ENCODE results near the gene TMEM254. TPM values are rescaled to one million over a fixed set of nuclear protein-coding genes. Genes with fewer than 3 reads are reported as not detected.

The TMEM254 gene
- total and polyA plus RNA-seq, 2 experiments from 2014 or later = 21.1 to 21.5 TPM

DNA sequence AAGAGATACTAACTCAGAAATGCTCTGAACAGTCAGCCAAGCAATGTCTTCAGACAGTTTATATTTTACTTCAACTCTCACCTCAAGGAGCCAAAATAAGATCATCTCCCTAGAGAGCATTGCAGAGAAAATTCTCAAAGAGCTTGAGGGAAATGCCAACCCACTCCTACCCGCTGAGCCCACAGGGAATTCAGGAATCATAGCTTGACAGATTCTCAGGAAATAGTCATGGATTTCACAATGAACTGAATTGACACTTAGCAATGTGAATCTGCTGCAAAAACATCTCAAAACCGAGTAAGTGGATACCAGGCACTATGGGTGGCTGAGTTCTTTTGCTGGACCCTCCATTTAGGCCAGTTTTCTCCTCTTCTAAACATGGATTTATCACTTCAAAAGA, 44.3 kb downstream of the TMEM254 start:
- TF ChIP-seq ZNF114 (CRISPR knock-in tag; IDR thresholded peaks at IDR 0.05) (no peak), NANOG (IDR thresholded peaks at IDR 0.05; ENCODE audit: borderline replicate concordance) (no peak), CREB1 (CRISPR knock-in tag; IDR thresholded peaks at IDR 0.05; ENCODE audit: low read depth) (no peak), STAT1 (IDR thresholded peaks at IDR 0.05; ENCODE audit: unreplicated experiment) (no peak), ZNF331 (CRISPR knock-in tag; IDR thresholded peaks at IDR 0.05; ENCODE audit: low read depth) (no peak)
- TF ChIP-seq, protein P1, sequence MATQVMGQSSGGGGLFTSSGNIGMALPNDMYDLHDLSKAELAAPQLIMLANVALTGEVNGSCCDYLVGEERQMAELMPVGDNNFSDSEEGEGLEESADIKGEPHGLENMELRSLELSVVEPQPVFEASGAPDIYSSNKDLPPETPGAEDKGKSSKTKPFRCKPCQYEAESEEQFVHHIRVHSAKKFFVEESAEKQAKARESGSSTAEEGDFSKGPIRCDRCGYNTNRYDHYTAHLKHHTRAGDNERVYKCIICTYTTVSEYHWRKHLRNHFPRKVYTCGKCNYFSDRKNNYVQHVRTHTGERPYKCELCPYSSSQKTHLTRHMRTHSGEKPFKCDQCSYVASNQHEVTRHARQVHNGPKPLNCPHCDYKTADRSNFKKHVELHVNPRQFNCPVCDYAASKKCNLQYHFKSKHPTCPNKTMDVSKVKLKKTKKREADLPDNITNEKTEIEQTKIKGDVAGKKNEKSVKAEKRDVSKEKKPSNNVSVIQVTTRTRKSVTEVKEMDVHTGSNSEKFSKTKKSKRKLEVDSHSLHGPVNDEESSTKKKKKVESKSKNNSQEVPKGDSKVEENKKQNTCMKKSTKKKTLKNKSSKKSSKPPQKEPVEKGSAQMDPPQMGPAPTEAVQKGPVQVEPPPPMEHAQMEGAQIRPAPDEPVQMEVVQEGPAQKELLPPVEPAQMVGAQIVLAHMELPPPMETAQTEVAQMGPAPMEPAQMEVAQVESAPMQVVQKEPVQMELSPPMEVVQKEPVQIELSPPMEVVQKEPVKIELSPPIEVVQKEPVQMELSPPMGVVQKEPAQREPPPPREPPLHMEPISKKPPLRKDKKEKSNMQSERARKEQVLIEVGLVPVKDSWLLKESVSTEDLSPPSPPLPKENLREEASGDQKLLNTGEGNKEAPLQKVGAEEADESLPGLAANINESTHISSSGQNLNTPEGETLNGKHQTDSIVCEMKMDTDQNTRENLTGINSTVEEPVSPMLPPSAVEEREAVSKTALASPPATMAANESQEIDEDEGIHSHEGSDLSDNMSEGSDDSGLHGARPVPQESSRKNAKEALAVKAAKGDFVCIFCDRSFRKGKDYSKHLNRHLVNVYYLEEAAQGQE (IDR thresholded peaks at IDR 0.05; ENCODE audit: unreplicated experiment) = no peak
- TF ChIP-seq, protein P2, sequence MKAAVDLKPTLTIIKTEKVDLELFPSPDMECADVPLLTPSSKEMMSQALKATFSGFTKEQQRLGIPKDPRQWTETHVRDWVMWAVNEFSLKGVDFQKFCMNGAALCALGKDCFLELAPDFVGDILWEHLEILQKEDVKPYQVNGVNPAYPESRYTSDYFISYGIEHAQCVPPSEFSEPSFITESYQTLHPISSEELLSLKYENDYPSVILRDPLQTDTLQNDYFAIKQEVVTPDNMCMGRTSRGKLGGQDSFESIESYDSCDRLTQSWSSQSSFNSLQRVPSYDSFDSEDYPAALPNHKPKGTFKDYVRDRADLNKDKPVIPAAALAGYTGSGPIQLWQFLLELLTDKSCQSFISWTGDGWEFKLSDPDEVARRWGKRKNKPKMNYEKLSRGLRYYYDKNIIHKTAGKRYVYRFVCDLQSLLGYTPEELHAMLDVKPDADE (IDR thresholded peaks at IDR 0.05) = no peak
- TF ChIP-seq, protein P3, sequence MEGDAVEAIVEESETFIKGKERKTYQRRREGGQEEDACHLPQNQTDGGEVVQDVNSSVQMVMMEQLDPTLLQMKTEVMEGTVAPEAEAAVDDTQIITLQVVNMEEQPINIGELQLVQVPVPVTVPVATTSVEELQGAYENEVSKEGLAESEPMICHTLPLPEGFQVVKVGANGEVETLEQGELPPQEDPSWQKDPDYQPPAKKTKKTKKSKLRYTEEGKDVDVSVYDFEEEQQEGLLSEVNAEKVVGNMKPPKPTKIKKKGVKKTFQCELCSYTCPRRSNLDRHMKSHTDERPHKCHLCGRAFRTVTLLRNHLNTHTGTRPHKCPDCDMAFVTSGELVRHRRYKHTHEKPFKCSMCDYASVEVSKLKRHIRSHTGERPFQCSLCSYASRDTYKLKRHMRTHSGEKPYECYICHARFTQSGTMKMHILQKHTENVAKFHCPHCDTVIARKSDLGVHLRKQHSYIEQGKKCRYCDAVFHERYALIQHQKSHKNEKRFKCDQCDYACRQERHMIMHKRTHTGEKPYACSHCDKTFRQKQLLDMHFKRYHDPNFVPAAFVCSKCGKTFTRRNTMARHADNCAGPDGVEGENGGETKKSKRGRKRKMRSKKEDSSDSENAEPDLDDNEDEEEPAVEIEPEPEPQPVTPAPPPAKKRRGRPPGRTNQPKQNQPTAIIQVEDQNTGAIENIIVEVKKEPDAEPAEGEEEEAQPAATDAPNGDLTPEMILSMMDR (conservative IDR thresholded peaks at IDR 0.05; ENCODE audit: low read depth in 2 of 2) = no peak
- Mint-ChIP-seq H3K36me3 (ENCODE audit: low read depth) (no peaks in the 10 kb centered on the region), H3K27me3 (ENCODE audit: insufficient read depth, low read depth, poor library complexity) (peaks cover 3% of the 10 kb centered on the region), H3K9me3 (no peaks in the 10 kb centered on the region; the same call in 1 of the 3 replicates), H3K4me3 (no peak overlapping the region), H3K27ac (no peak overlapping the region), H3K4me1 (no peaks in the 10 kb centered on the region; the same call in 2 of the 3 replicates)
- H3K4me3 ChIP-seq = no peak overlapping the region
- no peak overlapping the region for H3K4me2 ChIP-seq
- no peaks in the 10 kb centered on the region for H4K20me1 ChIP-seq (replicated peaks; ENCODE audit: insufficient read depth)
- H3K27me3 ChIP-seq (ENCODE audit: insufficient read depth) = no peaks in the 10 kb centered on the region
- H3K27ac ChIP-seq (ENCODE audit: low read depth) = no peak overlapping the region
- H3K36me3 ChIP-seq (ENCODE audit: insufficient read depth) = no peaks in the 10 kb centered on the region
- H3K79me2 ChIP-seq (replicated peaks; ENCODE audit: insufficient read depth) = no peaks in the 10 kb centered on the region
- no peaks in the 10 kb centered on the region; the same call in 1 of the 2 replicates for H3K9me2 ChIP-seq (ENCODE audit: insufficient read depth)
- H3K4me1 ChIP-seq (ENCODE audit: insufficient read depth) = no peaks in the 10 kb centered on the region
- H3F3A ChIP-seq (replicated peaks; ENCODE audit: low read depth) = no peaks in the 10 kb centered on the region
- no peak for ATAC-seq
- no peak overlapping the region for H2AFZ ChIP-seq
- no peak for DNase-seq (ENCODE audit: low spot score)

DNA sequence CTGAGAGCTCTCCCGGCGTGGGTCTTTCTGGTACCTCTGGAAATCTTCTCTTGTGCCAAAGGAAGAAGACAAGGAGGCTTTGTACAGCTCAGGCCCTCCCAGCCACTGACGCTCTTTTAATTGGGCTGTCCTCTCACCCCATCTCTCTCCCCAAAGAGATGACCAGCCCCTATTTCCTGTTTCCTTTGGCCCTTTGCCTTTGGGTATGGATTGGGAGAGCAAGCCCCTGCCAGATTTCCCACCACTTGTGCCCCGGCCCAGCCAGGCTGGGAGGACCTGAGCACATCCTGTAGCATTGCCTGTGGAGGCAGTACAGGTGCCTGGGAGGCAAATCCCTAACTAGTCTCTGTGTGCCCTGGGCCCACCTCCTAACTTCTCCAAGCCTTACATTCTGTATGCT, 48.4 kb downstream of the TMEM254 start:
- Histone ChIP-seq H3K27me3 (ENCODE audit: insufficient read depth) (peaks cover 1% of the 10 kb centered on the region), H3K4me2 (no peak overlapping the region), H3K79me2 (replicated peaks; ENCODE audit: insufficient read depth) (no peaks in the 10 kb centered on the region), H3F3A (replicated peaks; ENCODE audit: low read depth) (no peaks in the 10 kb centered on the region), H2AFZ (peak overlapping the region; percentile 72), H3K36me3 (ENCODE audit: insufficient read depth) (no peaks in the 10 kb centered on the region), H3K4me3 (no peak overlapping the region), H4K20me1 (replicated peaks; ENCODE audit: insufficient read depth) (no peaks in the 10 kb centered on the region), H3K9me2 (ENCODE audit: insufficient read depth) (no peaks in the 10 kb centered on the region), H3K27ac (ENCODE audit: low read depth) (no peak overlapping the region), H3K4me1 (ENCODE audit: insufficient read depth) (no peaks in the 10 kb centered on the region)
- Mint-ChIP-seq H3K36me3 (ENCODE audit: low read depth) (no peaks in the 10 kb centered on the region), H3K4me1 (peaks cover 9% of the 10 kb centered on the region), H3K4me3 (no peak overlapping the region), H3K9me3 (no peaks in the 10 kb centered on the region; the same call in 2 of the 3 replicates), H3K27me3 (ENCODE audit: insufficient read depth, low read depth, poor library complexity) (peaks cover 5% of the 10 kb centered on the region), H3K27ac (no peak overlapping the region)
- peak; percentile 35 for DNase-seq (ENCODE audit: low spot score)
- peak; percentile 63 for ATAC-seq
- TF ChIP-seq CREB1 (CRISPR knock-in tag; IDR thresholded peaks at IDR 0.05; ENCODE audit: low read depth) (no peak), JUNB (IDR thresholded peaks at IDR 0.05; ENCODE audit: unreplicated experiment) (no peak), POLR2AphosphoS5 (IDR thresholded peaks at IDR 0.05; ENCODE audit: low read depth) (no peak), ZNF331 (CRISPR knock-in tag; IDR thresholded peaks at IDR 0.05; ENCODE audit: low read depth) (no peak), ZNF114 (CRISPR knock-in tag; IDR thresholded peaks at IDR 0.05) (no peak)
- TF ChIP-seq, protein P1 (IDR thresholded peaks at IDR 0.05; ENCODE audit: unreplicated experiment) = no peak
- TF ChIP-seq, protein P2 (IDR thresholded peaks at IDR 0.05) = no peak
- TF ChIP-seq, protein P3 (conservative IDR thresholded peaks at IDR 0.05; ENCODE audit: low read depth in 2 of 2) = no peak
